Neural cell (in vitro differentiated cells): ENCODE results near the gene DNHD1. TPM values are rescaled to one million over a fixed set of nuclear protein-coding genes. Genes with fewer than 3 reads are reported as not detected.

ENCODE experiments used
- H2AFZ ChIP-seq: fragments of 200-600, 300-800 bp; sonication (generic), shearing (Covaris generic); 2 replicates; pipeline ENCODE4 v1.6.0; 2014; ENCODE audit warnings: low read depth, mild to moderate bottlenecking, antibody characterized with exemption, low read length, moderate library complexity
- H3F3A ChIP-seq: fragments of 200-600 bp; shearing (Covaris generic); 2 replicates; pipeline ENCODE4 v1.6.1; 2016; ENCODE audit warnings: mild to moderate bottlenecking, moderate library complexity, mixed read lengths, antibody characterized with exemption, low read length; ENCODE audit not compliant: insufficient read depth, poor library complexity, severe bottlenecking
- H3K27ac ChIP-seq: fragments of 200-600, 300-800 bp; sonication (generic), shearing (Covaris generic); 2 replicates; pipeline ENCODE4 v1.5.1; 2014; ENCODE audit warnings: mild to moderate bottlenecking, low read length, moderate library complexity
- H3K27me3 ChIP-seq: fragments of 300-800, 200-600 bp; sonication (generic), shearing (Covaris generic); 2 replicates; pipeline ENCODE4 v1.6.0; 2014; ENCODE audit warnings: mild to moderate bottlenecking, low read depth, low read length, moderate library complexity; ENCODE audit not compliant: insufficient read depth
- H3K36me3 ChIP-seq: fragments of 300-800, 200-600 bp; sonication (generic), shearing (Covaris generic); 2 replicates; pipeline ENCODE4 v1.5.1; 2014; ENCODE audit warnings: mild to moderate bottlenecking, antibody characterized with exemption, low read length, moderate library complexity; ENCODE audit not compliant: insufficient read depth
- H3K4me2 ChIP-seq: fragments of 300-800, 200-600 bp; sonication (generic), shearing (Covaris generic); 2 replicates; pipeline ENCODE4 v1.6.0; 2014; ENCODE audit warnings: mild to moderate bottlenecking, low read length
- H3K4me3 ChIP-seq: fragments of 300-800, 200-600 bp; sonication (generic), shearing (Covaris generic); 2 replicates; pipeline ENCODE4 v1.5.1; 2014; ENCODE audit warnings: mild to moderate bottlenecking, low read length, moderate library complexity
- H3K79me2 ChIP-seq: fragments of 200-600 bp; shearing (Covaris generic); replicated peaks from 2 replicates; pipeline ENCODE4 v1.6.0; 2014; ENCODE audit warnings: mild to moderate bottlenecking, low read length, moderate library complexity; ENCODE audit not compliant: insufficient read depth
- H3K9ac ChIP-seq: fragments of 300-800, 200-600 bp; sonication (generic), shearing (Covaris generic); 2 replicates; pipeline ENCODE4 v1.6.1; 2016; ENCODE audit warnings: mild to moderate bottlenecking, low read length, mixed read lengths
- H3K9me2 ChIP-seq: fragments of 200-600 bp; shearing (Covaris generic); 2 replicates; pipeline ENCODE4 v1.6.1; 2016; ENCODE audit warnings: mild to moderate bottlenecking, low read length, mixed read lengths; ENCODE audit not compliant: insufficient read depth
- H3K9me3 ChIP-seq: fragments of 200-600, 300-800 bp; sonication (generic), shearing (Covaris generic); 2 replicates; pipeline ENCODE4 v1.6.1; 2016; ENCODE audit warnings: mild to moderate bottlenecking, mixed run types, low read length, moderate library complexity, mixed read lengths
- H4K20me1 ChIP-seq: fragments of 200-600 bp; shearing (Covaris generic); 2 replicates; pipeline ENCODE4 v1.6.1; 2016; ENCODE audit warnings: mild to moderate bottlenecking, mixed run types; ENCODE audit not compliant: insufficient read depth
- EP300 ChIP-seq: fragments of 450-650 bp; conservative IDR thresholded peaks from 2 replicates; pipeline ENCODE4 v1.6.1; 2014; ENCODE audit warnings: antibody characterized with exemption, mild to moderate bottlenecking, moderate library complexity; ENCODE audit not compliant: poor library complexity, severe bottlenecking
- EZH2 ChIP-seq: fragments of 200-600, 300-800 bp; shearing (Covaris generic), sonication (generic); IDR thresholded peaks from 2 replicates; pipeline ENCODE4 v1.6.1; 2014; ENCODE audit warnings: antibody characterized with exemption, low read length, borderline replicate concordance, mild to moderate bottlenecking; ENCODE audit not compliant: insufficient read depth, poor library complexity, severe bottlenecking
- MXI1 ChIP-seq: fragments of 450-650 bp; conservative IDR thresholded peaks from 2 replicates; pipeline ENCODE4 v1.6.1; 2014; ENCODE audit warnings: antibody characterized with exemption, mild to moderate bottlenecking; ENCODE audit not compliant: poor library complexity, severe bottlenecking
- POLR2AphosphoS5 ChIP-seq: IDR thresholded peaks from 2 replicates; pipeline ENCODE4 v1.6.1; 2012
- RAD21 ChIP-seq: fragments of 450-650 bp; conservative IDR thresholded peaks from 2 replicates; pipeline ENCODE4 v1.6.1; 2014; ENCODE audit warnings: antibody characterized with exemption, mild to moderate bottlenecking, moderate library complexity
- SMC3 ChIP-seq: fragments of 450-650 bp; conservative IDR thresholded peaks from 2 replicates; pipeline ENCODE4 v1.6.1; 2014; ENCODE audit warnings: antibody characterized with exemption, mild to moderate bottlenecking, moderate library complexity; ENCODE audit not compliant: poor library complexity
- polyA plus RNA-seq: library from polyadenylated mRNA; depleted of rRNA; stranded (reverse); fragments of >200 nt; gene quantifications from 2 replicates; pipeline ENCODE4 v1.2.3, GENCODE V29; 2014
- TF ChIP-seq, protein P1 (sequence below): IDR thresholded peaks from 2 replicates; pipeline ENCODE4 v1.6.1; 2012; ENCODE audit warnings: borderline replicate concordance
- TF ChIP-seq, protein P2 (sequence below): fragments of 450-650 bp; IDR thresholded peaks from 2 replicates; pipeline ENCODE4 v1.5.1; 2014; ENCODE audit warnings: antibody characterized with exemption, mild to moderate bottlenecking, moderate library complexity; ENCODE audit not compliant: poor library complexity, severe bottlenecking

DNHD1 gene
- polyA plus RNA-seq, 1 donor from 2014 or later: 5.1 TPM

DNA sequence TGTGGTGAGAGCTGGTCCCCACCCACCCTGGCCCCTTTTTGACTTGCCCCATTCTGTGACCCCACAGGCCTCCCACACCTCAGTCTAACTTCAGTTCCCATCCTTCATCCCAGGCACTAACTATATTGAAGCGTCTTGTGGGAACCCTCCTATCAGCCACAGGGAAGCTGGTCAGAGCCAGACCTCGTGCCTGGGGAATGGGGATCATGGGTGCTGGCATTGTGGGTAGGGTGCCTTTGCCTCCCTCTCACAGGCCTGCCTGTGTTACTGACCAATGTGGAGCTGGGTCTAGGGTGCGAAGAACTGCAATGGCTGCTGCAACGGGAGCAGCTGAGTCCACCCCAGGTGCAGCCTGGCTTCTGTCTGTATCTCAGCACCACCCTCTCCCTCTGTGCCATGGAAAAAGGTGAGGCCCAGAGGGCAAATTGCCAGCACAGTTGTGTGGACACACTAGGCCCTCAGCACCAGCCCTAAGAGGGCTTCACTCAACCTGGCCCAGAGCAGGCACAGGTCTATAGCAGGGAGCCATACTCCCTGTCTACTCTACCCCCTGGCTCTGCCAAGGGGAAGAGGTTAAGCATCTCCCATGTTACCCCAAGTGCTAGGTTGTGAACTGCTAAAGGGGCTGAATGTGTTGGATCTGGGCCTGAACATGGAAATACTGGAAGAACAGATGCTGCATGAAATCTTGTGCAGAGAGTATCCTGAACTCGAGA is 69.1 kb downstream of the DNHD1 start:
- H3K27ac ChIP-seq: no peak overlapping the region
- no peak for TF ChIP-seq EZH2
- TF ChIP-seq SMC3: no peak
- no peak for TF ChIP-seq EP300
- no peak for TF ChIP-seq POLR2AphosphoS5
- TF ChIP-seq, protein P1, sequence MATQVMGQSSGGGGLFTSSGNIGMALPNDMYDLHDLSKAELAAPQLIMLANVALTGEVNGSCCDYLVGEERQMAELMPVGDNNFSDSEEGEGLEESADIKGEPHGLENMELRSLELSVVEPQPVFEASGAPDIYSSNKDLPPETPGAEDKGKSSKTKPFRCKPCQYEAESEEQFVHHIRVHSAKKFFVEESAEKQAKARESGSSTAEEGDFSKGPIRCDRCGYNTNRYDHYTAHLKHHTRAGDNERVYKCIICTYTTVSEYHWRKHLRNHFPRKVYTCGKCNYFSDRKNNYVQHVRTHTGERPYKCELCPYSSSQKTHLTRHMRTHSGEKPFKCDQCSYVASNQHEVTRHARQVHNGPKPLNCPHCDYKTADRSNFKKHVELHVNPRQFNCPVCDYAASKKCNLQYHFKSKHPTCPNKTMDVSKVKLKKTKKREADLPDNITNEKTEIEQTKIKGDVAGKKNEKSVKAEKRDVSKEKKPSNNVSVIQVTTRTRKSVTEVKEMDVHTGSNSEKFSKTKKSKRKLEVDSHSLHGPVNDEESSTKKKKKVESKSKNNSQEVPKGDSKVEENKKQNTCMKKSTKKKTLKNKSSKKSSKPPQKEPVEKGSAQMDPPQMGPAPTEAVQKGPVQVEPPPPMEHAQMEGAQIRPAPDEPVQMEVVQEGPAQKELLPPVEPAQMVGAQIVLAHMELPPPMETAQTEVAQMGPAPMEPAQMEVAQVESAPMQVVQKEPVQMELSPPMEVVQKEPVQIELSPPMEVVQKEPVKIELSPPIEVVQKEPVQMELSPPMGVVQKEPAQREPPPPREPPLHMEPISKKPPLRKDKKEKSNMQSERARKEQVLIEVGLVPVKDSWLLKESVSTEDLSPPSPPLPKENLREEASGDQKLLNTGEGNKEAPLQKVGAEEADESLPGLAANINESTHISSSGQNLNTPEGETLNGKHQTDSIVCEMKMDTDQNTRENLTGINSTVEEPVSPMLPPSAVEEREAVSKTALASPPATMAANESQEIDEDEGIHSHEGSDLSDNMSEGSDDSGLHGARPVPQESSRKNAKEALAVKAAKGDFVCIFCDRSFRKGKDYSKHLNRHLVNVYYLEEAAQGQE: no peak
- TF ChIP-seq RAD21: no peak
- TF ChIP-seq, protein P2, sequence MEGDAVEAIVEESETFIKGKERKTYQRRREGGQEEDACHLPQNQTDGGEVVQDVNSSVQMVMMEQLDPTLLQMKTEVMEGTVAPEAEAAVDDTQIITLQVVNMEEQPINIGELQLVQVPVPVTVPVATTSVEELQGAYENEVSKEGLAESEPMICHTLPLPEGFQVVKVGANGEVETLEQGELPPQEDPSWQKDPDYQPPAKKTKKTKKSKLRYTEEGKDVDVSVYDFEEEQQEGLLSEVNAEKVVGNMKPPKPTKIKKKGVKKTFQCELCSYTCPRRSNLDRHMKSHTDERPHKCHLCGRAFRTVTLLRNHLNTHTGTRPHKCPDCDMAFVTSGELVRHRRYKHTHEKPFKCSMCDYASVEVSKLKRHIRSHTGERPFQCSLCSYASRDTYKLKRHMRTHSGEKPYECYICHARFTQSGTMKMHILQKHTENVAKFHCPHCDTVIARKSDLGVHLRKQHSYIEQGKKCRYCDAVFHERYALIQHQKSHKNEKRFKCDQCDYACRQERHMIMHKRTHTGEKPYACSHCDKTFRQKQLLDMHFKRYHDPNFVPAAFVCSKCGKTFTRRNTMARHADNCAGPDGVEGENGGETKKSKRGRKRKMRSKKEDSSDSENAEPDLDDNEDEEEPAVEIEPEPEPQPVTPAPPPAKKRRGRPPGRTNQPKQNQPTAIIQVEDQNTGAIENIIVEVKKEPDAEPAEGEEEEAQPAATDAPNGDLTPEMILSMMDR: no peak

DNA sequence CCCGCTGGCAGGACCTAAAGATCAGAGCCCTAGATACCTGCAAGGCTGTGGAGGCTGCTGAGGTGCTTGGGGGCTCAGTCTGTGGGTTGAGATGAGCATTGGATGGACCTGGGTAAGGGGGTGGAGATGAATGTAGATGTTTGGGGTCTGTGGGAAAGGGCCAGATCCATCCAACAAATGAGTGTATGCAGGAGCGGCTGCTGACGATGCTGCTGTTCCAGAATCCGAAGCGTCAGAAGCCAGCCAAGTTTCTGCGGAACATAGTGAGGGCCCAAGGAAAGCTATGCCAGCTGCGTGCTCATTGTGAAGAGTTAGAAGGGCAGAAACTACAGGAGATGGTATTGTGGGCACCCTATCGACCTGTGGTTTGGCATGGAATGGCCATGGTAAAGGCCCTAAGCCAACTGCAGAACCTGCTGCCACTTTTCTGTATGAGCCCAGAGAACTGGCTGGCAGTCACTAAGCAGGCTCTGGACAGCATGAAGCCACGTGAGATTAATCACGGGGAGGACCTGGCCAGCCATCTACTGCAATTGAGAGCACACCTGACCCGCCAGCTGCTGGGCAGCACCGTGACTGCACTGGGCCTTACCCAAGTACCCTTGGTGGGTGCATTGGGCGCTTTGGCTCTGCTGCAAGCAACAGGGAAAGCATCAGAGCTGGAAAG is 69.8 kb downstream of the DNHD1 start:
- no peaks in the 10 kb centered on the region for H3K9me3 ChIP-seq
- no peak overlapping the region for H3K4me3 ChIP-seq
- no peaks in the 10 kb centered on the region for H3K9me2 ChIP-seq
- no peak overlapping the region for H2AFZ ChIP-seq
- no peaks in the 10 kb centered on the region for H3F3A ChIP-seq
- H4K20me1 ChIP-seq: no peaks in the 10 kb centered on the region
- no peaks in the 10 kb centered on the region for H3K36me3 ChIP-seq
- no peak for TF ChIP-seq EZH2
- TF ChIP-seq, protein P2: no peak
- no peak for TF ChIP-seq MXI1
- TF ChIP-seq SMC3: no peak
- H3K9ac ChIP-seq: no peak overlapping the region
- no peak overlapping the region for H3K4me2 ChIP-seq
- no peaks in the 10 kb centered on the region for H3K79me2 ChIP-seq
- no peak overlapping the region for H3K27ac ChIP-seq
- H3K27me3 ChIP-seq: no peaks in the 10 kb centered on the region

More for the DNA sequence above, 69.1 kb downstream of the DNHD1 start:
- H3K9me2 ChIP-seq: no peaks in the 10 kb centered on the region
- H3K4me2 ChIP-seq: no peak overlapping the region
- no peaks in the 10 kb centered on the region for H4K20me1 ChIP-seq
- no peak overlapping the region for H3K9ac ChIP-seq
- H3K9me3 ChIP-seq: no peaks in the 10 kb centered on the region
- H2AFZ ChIP-seq: no peak overlapping the region
- no peaks in the 10 kb centered on the region for H3F3A ChIP-seq
- no peaks in the 10 kb centered on the region for H3K36me3 ChIP-seq
- H3K4me3 ChIP-seq: no peak overlapping the region
- no peaks in the 10 kb centered on the region for H3K27me3 ChIP-seq
- no peaks in the 10 kb centered on the region for H3K79me2 ChIP-seq
